OCI-LY7 (cell line): ENCODE results near the gene TRIM71.

Experiments used
- EZH2phosphoT487 ChIP-seq: fragments of 200-600 bp; sonication (generic); IDR thresholded peaks from 2 replicates; pipeline ENCODE4 v1.6.1; 2018; ENCODE audit warnings: low read depth, borderline replicate concordance, mild to moderate bottlenecking, mixed run types, antibody characterized with exemption, low read length, moderate library complexity, mixed read lengths
- TF ChIP-seq, protein P1 (sequence below): fragments of 200-600 bp; sonication (generic); conservative IDR thresholded peaks from 2 replicates; pipeline ENCODE4 v1.5.1; 2014; ENCODE audit warnings: mild to moderate bottlenecking, antibody characterized with exemption, low read length, moderate library complexity, mixed read lengths

DNA sequence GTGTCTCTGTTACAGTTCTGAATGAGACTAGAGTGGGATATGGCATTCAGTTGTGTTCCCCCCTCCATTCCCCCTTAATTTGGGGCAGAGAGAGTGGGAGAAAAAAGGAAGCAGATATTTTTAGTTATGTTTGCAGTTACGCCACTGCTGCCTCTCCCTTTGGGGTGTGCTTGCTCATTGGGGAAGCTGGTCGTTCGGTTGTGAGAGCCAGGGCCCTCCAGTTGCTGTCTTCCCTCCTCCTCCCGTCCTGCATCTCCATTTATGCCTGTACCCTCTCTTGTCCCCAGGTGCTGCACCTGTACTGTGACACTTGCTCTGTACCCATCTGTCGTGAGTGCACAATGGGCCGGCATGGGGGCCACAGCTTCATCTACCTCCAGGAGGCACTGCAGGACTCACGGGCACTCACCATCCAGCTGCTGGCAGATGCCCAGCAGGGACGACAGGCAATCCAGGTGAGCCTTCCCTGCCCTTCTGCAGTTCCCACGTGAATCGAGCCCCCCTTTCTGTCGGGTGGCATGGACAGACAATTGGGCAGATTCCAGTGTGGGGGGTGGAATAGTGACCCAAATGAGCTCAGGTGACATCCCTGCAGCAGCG is 55.8 kb downstream of the TRIM71 start:
- TF ChIP-seq, protein P1, sequence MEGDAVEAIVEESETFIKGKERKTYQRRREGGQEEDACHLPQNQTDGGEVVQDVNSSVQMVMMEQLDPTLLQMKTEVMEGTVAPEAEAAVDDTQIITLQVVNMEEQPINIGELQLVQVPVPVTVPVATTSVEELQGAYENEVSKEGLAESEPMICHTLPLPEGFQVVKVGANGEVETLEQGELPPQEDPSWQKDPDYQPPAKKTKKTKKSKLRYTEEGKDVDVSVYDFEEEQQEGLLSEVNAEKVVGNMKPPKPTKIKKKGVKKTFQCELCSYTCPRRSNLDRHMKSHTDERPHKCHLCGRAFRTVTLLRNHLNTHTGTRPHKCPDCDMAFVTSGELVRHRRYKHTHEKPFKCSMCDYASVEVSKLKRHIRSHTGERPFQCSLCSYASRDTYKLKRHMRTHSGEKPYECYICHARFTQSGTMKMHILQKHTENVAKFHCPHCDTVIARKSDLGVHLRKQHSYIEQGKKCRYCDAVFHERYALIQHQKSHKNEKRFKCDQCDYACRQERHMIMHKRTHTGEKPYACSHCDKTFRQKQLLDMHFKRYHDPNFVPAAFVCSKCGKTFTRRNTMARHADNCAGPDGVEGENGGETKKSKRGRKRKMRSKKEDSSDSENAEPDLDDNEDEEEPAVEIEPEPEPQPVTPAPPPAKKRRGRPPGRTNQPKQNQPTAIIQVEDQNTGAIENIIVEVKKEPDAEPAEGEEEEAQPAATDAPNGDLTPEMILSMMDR, result 0 out of 2 replicates have a peak, but pooled peaks have one; percentile 24
- no peak for TF ChIP-seq EZH2phosphoT487
